ENCODE results near the gene GRM4. TPM values are rescaled to one million over a fixed set of nuclear protein-coding genes. Genes with fewer than 3 reads are reported as not detected.

GRM4 gene
- total RNA-seq, 1 experiment from 2014 or later, result not detected

DNA sequence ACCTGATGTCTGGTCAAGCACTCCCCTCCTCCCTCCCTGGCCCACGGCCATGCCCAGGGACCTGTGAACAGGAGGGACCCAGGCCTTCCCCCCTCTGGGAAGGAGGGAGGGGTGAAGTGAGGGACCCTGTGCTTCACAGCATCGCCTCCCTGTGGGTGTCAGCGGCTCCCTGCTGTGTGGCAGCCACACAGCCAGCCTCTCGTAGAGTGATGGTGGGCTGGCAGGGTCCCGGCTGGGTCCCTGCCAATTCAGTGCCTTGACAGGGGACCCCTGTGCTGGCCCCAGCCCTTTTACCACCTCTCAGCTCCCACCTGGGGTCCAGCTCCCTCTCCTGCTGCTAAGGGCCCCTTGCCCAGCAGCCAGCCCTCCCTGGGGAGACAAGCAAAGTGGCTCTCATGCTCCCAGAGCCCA, 31.3 kb upstream of the GRM4 start:
- Mint-ChIP-seq H3K4me1 (ENCODE audit: low read depth, unreplicated experiment) (peaks cover 9% of the 10 kb centered on the region), H3K36me3 (ENCODE audit: insufficient read depth, unreplicated experiment) (no peaks in the 10 kb centered on the region), H3K4me3 (ENCODE audit: low read depth, unreplicated experiment) (no peak overlapping the region), H3K9me3 (ENCODE audit: low read depth, unreplicated experiment) (no peaks in the 10 kb centered on the region), H3K27ac (ENCODE audit: unreplicated experiment) (no peak overlapping the region), H3K27me3 (ENCODE audit: unreplicated experiment) (no peaks in the 10 kb centered on the region)
- DNase-seq, result no peak
- intact Hi-C loops (cut with micrococcal nuclease; ENCODE audit: unreplicated experiment), result no loop called here
- CTCF ChIA-PET, result no interaction called here
- TF ChIP-seq, protein P1, sequence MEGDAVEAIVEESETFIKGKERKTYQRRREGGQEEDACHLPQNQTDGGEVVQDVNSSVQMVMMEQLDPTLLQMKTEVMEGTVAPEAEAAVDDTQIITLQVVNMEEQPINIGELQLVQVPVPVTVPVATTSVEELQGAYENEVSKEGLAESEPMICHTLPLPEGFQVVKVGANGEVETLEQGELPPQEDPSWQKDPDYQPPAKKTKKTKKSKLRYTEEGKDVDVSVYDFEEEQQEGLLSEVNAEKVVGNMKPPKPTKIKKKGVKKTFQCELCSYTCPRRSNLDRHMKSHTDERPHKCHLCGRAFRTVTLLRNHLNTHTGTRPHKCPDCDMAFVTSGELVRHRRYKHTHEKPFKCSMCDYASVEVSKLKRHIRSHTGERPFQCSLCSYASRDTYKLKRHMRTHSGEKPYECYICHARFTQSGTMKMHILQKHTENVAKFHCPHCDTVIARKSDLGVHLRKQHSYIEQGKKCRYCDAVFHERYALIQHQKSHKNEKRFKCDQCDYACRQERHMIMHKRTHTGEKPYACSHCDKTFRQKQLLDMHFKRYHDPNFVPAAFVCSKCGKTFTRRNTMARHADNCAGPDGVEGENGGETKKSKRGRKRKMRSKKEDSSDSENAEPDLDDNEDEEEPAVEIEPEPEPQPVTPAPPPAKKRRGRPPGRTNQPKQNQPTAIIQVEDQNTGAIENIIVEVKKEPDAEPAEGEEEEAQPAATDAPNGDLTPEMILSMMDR (IDR thresholded peaks at IDR 0.05; ENCODE audit: unreplicated experiment), result no peak
- BruUV-seq (replicated peaks), result no TSS peak

DNA sequence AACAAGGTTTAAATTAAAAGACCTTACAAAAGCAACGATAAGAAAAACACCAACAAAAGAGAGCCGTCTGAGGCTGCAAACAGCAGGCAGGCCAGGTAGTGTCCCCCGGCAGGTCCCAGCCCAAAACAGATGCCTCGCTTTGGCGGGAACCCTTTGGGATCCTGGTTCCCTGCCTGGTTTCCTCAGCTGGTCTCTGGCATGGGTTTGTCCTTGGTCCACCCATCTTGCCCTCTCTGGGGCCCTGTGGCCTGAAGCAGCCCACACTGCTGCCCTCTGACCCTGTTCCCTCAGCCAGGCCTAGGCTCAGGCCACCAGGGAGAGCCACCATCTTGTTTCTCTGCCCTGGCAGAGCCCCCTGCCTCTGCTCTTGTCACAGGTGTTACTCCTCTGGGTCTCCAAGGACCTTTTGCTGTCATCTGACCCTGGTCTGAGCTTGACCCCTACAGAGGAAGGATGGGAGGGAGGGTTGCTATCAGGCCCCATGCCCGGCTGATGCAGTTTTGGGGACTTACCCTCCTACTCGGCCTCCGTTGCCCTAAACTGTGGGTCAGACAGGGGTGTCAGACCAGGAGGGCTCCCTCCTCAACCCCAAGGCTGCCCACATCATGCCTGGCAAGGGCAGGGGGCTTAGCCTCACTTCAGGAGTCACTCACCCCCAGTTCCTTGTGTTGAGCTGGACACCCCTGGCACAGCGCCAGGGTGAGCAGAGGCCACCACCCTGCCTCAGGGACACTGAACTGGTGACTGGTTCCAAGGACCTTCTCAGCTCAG, 30.6 kb upstream of the GRM4 start:
- CTCF ChIA-PET, result interaction anchor here (1.0 kb wide), 1 partner anchor 23 kb away, joined by 5 read pairs; no protein-coding TSS in a partner anchor
- no peaks in the 10 kb centered on the region for H3K36me3 Mint-ChIP-seq (ENCODE audit: insufficient read depth, unreplicated experiment)

DNA sequence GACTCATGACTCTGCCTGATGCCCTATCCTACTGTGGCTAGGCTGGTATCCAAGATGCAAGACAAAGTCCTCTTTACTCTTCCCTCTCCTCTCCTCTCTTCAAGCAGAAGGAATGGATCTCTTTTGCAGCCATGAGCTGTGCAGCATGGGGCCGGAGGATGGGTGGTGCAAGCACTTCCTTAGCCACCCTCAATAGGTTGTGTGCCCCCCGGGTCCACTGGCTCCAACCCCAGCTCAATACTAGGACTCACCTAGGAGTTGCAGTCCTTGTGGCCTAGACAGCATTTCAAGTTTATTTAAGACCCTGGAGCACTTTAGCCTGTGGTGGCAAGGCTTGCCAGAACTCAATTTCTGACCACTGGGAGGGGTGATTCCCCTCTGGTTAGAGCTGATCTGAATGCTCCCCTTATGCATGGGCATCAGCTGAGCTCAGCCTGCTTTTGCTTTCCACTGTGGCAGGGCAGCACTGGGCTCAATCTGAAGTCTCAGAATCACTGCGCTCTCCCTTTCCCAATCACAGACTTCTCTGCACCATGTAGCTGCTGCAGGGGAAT, 29.0 kb upstream of the GRM4 start:
- Mint-ChIP-seq H3K4me3 (ENCODE audit: low read depth, unreplicated experiment) (no peak overlapping the region), H3K27ac (ENCODE audit: unreplicated experiment) (no peak overlapping the region), H3K4me1 (ENCODE audit: low read depth, unreplicated experiment) (peaks cover 2% of the 10 kb centered on the region), H3K36me3 (ENCODE audit: insufficient read depth, unreplicated experiment) (no peaks in the 10 kb centered on the region), H3K27me3 (ENCODE audit: unreplicated experiment) (no peaks in the 10 kb centered on the region), H3K9me3 (ENCODE audit: low read depth, unreplicated experiment) (no peaks in the 10 kb centered on the region)
- intact Hi-C loops (cut with micrococcal nuclease; ENCODE audit: unreplicated experiment), result no loop called here
- no TSS peak for BruUV-seq (replicated peaks)
- CTCF ChIA-PET, result interaction anchor here (1.0 kb wide), 1 partner anchor 240 kb away, joined by 3 read pairs; no protein-coding TSS in a partner anchor
- TF ChIP-seq, protein P1 (IDR thresholded peaks at IDR 0.05; ENCODE audit: unreplicated experiment), result no peak
- no peak for DNase-seq

More for the DNA sequence above, 30.6 kb upstream of the GRM4 start:
- intact Hi-C loops (cut with micrococcal nuclease; ENCODE audit: unreplicated experiment), result no loop called here
- peaks cover 9% of the 10 kb centered on the region for H3K4me1 Mint-ChIP-seq (ENCODE audit: low read depth, unreplicated experiment)
- H3K27ac Mint-ChIP-seq (ENCODE audit: unreplicated experiment), result no peak overlapping the region
- BruUV-seq (replicated peaks), result no TSS peak
- TF ChIP-seq, protein P1 (IDR thresholded peaks at IDR 0.05; ENCODE audit: unreplicated experiment), result no peak
- no peak for DNase-seq
- H3K9me3 Mint-ChIP-seq (ENCODE audit: low read depth, unreplicated experiment), result no peaks in the 10 kb centered on the region
- H3K27me3 Mint-ChIP-seq (ENCODE audit: unreplicated experiment), result no peaks in the 10 kb centered on the region
- H3K4me3 Mint-ChIP-seq (ENCODE audit: low read depth, unreplicated experiment), result no peak overlapping the region

DNA sequence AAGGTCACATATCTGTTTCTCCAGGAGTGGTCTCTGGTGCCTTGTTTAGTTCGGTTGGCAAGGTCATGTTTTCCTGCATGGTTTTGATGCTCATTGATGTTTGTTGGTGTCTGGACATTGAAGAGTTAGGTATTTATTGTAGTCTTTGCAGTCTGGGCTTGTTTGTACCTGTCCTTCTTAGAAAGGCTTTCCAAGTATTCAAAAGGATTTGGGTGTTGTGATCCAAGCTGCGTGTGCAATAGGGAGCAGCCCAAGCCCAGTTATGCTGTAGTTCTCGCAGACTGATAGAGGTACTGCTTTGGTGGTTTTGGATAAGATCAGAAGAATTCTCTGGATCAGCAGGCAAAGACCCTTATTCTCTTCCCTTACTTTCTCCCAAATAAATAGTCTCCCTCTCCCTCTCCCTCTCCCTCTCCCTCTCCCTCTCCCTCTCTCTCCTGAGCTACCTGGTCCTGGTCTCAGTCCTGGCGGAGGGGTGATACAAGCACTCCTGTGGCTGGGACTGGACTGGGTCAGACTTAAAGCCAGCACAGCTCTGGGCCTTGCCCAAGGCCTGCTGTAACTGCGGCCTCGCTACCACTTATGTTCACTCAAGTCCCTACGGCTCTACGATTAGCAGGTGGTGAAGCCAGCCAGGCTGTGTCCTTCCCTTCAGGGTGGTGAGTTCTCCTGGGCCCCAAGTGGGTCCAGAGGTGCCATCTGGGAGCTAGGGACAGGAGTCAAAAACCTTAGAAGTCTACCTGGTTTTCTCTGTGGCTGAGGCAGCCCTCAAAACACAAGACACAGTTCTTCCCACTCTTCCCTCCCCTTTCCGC, 27.3 kb upstream of the GRM4 start:
- no TSS peak for BruUV-seq (replicated peaks)
- intact Hi-C loops (cut with micrococcal nuclease; ENCODE audit: unreplicated experiment), result no loop called here
- CTCF ChIA-PET, result interaction anchor here (0.6 kb wide), 3 partner anchors 242 to 392 kb away, joined by 3 to 5 read pairs (median 3); no protein-coding TSS in a partner anchor
- DNase-seq, result no peak
- no peak overlapping the region for H3K27ac Mint-ChIP-seq (ENCODE audit: unreplicated experiment)
- H3K9me3 Mint-ChIP-seq (ENCODE audit: low read depth, unreplicated experiment), result no peaks in the 10 kb centered on the region
- no peaks in the 10 kb centered on the region for H3K4me1 Mint-ChIP-seq (ENCODE audit: low read depth, unreplicated experiment)
- H3K27me3 Mint-ChIP-seq (ENCODE audit: unreplicated experiment), result no peaks in the 10 kb centered on the region
- H3K4me3 Mint-ChIP-seq (ENCODE audit: low read depth, unreplicated experiment), result no peak overlapping the region
- TF ChIP-seq, protein P1 (IDR thresholded peaks at IDR 0.05; ENCODE audit: unreplicated experiment), result no peak
- H3K36me3 Mint-ChIP-seq (ENCODE audit: insufficient read depth, unreplicated experiment), result no peaks in the 10 kb centered on the region
